CD4-positive, alpha-beta T cell treated with Interleukin-12 subunit alpha and Interleukin-12 subunit beta, for 1 hour (primary cell): ENCODE measurements around the gene TESK2.

Experiments
- DNase-seq: peaks from one replicate; pipeline ENCODE4 v3.0.0-alpha.2; 2020

The TESK2 gene

DNA sequence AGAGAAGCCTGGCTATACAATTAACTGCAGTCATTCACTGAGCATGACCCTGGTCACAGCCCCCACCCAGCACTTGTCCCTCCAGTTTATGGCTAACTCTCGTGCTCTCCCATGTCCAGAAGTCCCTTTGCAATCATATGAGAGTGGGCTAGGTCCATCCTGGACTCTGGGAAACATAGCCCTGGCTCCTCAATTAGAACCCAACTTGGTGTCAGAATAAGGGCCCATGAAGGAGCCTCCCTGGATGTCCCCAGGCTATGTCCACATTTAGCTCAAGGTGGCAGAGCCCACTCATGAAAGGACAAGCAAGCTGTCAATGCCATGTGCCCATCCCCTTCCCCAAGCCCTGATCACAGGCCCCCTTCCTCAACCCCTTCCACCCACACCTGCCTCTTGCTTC, 191.7 kb downstream of the TESK2 start:
- DNase-seq, result no peak

DNA sequence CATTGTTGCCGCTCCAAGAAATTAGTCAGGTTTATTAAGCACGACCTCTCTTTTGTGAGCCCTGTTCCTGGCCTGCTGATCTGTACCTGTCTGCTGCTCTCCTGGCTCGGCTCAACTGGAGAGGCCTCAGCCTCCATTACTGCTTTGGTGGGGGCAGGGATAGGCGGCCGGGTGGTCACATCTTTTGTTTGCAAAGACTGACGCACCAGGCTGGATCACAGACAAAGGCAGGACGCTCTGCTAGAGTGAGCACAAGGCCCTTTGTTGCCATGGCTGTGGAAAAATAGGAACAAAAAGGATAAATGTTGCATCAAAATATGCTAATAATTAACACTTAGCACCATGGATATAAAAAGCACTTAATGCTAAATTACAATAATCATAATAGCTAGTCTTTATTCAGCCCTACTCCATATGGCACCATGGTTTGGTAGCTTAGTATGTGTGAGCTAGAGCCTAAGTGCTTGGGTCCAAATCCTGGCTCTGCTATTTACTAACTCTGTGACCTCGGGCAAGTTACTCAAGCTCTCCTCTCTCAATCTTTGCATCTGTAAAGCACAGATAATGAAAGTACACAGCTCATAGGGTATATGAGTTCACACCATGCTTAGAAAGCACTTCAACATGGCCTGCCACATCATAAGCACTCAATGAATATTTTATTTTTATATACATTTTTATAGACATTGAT, 193.2 kb downstream of the TESK2 start:
- DNase-seq, result no peak
